GM12873 (cell line): ENCODE data around the gene N4BP2.

Experiments
- CTCF ChIP-seq: IDR thresholded peaks from 2 replicates; pipeline ENCODE4 v1.5.1; 2012; ENCODE audit warnings: low read depth, mild to moderate bottlenecking, moderate library complexity, low read length, control low read depth; ENCODE audit not compliant: insufficient read depth; ENCODE audit errors: missing control alignments

Gene N4BP2

GRCh38 chr4:40190880-40191815 is 134.5 kb downstream of the N4BP2 start:
- no peak for TF ChIP-seq CTCF

GRCh38 chr4:40192114-40193015 is 135.7 kb downstream of the N4BP2 start:
- peak; percentile 17 for TF ChIP-seq CTCF

GRCh38 chr4:40193016-40193571 is 136.4 kb downstream of the N4BP2 start:
- peak; percentile 28 for TF ChIP-seq CTCF

GRCh38 chr4:40193578-40193977 is 136.9 kb downstream of the N4BP2 start:
- no peak for TF ChIP-seq CTCF

GRCh38 chr4:40194602-40195161 is 138.0 kb downstream of the N4BP2 start:
- TF ChIP-seq CTCF: no peak

GRCh38 chr4:40195182-40196177 is 138.8 kb downstream of the N4BP2 start:
- no peak for TF ChIP-seq CTCF
